ENCODE data around the gene ORM2.
"Not testable (repeated sequence)": the region's sequence is repeated elsewhere in the genome, so short reads cannot be mapped to it uniquely, and the experiment has no call there.

DNA sequence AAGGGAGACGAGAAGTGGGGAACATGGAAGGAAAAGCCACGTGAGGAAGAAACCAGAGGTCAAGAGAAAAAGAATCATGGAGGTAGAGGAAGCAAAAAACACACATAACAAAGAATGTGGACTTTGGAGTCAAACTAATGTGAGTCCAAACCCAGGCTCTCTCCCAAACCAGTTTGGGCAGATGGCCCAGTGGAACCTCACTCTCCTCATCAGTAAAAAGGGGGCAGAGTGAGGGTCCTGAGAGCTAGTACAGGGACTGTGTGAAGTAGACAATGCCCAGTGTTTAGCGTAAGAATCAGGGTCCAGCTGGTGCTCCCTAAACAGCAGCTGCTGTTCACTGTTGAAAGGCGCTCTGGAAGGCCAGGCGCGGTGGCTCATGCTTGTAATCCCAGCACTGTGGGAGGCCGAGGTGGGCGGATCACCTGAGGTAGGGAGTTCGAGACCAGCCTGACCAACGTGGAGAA is 1.3 kb upstream of the ORM2 start:
- TF ChIP-seq, protein P1, sequence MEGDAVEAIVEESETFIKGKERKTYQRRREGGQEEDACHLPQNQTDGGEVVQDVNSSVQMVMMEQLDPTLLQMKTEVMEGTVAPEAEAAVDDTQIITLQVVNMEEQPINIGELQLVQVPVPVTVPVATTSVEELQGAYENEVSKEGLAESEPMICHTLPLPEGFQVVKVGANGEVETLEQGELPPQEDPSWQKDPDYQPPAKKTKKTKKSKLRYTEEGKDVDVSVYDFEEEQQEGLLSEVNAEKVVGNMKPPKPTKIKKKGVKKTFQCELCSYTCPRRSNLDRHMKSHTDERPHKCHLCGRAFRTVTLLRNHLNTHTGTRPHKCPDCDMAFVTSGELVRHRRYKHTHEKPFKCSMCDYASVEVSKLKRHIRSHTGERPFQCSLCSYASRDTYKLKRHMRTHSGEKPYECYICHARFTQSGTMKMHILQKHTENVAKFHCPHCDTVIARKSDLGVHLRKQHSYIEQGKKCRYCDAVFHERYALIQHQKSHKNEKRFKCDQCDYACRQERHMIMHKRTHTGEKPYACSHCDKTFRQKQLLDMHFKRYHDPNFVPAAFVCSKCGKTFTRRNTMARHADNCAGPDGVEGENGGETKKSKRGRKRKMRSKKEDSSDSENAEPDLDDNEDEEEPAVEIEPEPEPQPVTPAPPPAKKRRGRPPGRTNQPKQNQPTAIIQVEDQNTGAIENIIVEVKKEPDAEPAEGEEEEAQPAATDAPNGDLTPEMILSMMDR (IDR thresholded peaks at IDR 0.05; ENCODE audit: insufficient read depth, low read depth, low read length): not testable (repeated sequence)
- not testable (repeated sequence) for TF ChIP-seq EZH2 (IDR thresholded peaks at IDR 0.05; ENCODE audit: insufficient read depth, low read length)

Measured in astrocyte (in vitro differentiated cells and primary cell).